Subcutaneous adipose tissue (tissue), 4 donors: ENCODE data around the gene PRDM16. TPM values are rescaled to one million over a fixed set of nuclear protein-coding genes. Genes with fewer than 3 reads are reported as not detected.

Experiments used
- total RNA-seq, 4 donors: library from RNA; depleted of rRNA; stranded (reverse); fragments of >200 nt; gene quantifications; one replicate each; pipeline ENCODE4 v1.1.0, GENCODE V29; 2016
- TF ChIP-seq, protein P1 (sequence below): fragments of 450-650 bp; IDR thresholded peaks from one replicate; pipeline ENCODE4 v1.5.1; 2016; ENCODE audit warnings: low read depth, mild to moderate bottlenecking, control low read depth, antibody characterized with exemption, moderate library complexity

The PRDM16 gene
- total RNA-seq, 4 donors from 2014 or later, result 0.82 to 1.7 (median 1.1) TPM

GRCh38 chr1:3267550-3268270, 198.7 kb downstream of the PRDM16 start:
- TF ChIP-seq, protein P1, sequence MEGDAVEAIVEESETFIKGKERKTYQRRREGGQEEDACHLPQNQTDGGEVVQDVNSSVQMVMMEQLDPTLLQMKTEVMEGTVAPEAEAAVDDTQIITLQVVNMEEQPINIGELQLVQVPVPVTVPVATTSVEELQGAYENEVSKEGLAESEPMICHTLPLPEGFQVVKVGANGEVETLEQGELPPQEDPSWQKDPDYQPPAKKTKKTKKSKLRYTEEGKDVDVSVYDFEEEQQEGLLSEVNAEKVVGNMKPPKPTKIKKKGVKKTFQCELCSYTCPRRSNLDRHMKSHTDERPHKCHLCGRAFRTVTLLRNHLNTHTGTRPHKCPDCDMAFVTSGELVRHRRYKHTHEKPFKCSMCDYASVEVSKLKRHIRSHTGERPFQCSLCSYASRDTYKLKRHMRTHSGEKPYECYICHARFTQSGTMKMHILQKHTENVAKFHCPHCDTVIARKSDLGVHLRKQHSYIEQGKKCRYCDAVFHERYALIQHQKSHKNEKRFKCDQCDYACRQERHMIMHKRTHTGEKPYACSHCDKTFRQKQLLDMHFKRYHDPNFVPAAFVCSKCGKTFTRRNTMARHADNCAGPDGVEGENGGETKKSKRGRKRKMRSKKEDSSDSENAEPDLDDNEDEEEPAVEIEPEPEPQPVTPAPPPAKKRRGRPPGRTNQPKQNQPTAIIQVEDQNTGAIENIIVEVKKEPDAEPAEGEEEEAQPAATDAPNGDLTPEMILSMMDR, result no peak

DNA sequence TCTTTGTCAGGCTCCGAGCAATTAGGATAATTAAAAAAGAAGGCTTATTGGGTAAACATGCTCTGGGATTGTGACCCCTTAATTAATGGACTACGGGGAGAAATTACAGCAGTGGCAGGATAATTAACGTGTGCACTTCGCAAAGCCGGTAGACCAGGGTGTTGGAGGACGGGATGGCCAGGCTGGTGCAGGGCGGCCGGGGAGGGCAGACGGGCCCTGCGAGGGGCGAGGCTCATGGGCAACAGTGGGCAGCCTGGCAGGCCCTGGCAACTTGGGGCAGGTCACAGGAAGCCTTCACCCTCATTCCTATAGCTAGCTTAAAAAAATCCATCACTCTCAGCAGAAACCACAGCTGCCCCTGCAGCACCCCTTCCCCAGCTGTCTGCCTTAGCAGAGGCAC, 199.3 kb downstream of the PRDM16 start:
- TF ChIP-seq, protein P1, result no peak

DNA sequence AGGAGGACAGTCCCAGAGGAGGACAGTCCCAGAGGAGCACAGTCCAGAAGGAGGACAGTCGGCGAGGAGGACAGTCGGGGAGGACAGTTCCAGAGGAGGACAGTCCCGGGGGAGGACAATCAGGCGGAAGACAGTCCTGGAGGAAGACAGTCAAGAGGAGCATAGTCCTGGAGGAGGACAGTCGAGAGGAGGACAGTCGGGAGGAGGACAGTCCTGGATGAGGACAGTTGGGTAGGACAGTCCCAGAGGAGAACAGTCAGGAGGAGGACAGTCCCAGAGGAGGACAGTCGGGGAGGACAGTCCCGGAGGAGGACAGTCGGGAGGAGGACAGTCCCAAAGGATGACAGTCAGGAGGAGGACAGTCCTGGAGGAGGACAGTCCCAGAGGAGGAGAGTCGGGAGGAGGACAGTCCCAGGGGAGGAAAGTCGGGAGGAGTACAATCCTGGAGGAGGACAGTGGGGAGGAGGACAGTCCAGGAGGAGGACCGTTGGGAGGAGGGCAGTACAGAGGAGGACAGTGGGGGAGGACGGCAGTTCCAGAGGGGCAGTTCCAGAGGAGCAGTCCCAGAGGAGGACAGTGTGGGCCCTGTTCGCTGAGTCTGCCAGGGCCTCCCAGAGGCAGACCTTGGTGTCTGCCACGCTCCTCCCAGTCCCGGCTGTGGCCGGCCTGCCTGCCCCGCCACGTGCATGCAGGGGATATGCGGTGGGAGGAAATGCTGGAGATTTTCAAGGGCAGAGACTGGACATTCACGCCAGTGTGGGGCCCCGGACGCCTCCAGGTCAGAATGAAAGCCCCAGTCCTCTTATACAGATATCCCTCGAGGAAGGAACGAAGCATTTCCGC, 201.6 kb downstream of the PRDM16 start:
- TF ChIP-seq, protein P1, result no peak

DNA sequence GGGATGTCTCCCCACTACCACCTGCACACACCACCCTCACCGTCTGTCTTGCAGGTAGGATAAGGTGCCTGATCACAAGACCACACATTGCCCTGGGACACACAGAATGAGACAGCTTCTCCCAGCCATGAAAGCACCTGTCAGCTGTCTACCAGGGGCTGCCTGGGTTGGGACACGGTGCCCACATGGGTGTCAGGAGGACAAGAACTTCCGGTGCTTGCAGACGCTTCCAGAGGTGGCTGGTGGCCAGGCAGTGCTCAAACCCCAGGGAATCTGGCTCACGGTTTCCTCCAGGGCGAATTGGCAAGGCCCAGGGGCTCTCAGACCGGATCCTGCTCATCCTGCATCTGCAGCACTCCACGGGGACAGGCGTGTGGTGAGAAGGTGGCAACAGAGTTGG, 202.9 kb downstream of the PRDM16 start:
- TF ChIP-seq, protein P1, result no peak

DNA sequence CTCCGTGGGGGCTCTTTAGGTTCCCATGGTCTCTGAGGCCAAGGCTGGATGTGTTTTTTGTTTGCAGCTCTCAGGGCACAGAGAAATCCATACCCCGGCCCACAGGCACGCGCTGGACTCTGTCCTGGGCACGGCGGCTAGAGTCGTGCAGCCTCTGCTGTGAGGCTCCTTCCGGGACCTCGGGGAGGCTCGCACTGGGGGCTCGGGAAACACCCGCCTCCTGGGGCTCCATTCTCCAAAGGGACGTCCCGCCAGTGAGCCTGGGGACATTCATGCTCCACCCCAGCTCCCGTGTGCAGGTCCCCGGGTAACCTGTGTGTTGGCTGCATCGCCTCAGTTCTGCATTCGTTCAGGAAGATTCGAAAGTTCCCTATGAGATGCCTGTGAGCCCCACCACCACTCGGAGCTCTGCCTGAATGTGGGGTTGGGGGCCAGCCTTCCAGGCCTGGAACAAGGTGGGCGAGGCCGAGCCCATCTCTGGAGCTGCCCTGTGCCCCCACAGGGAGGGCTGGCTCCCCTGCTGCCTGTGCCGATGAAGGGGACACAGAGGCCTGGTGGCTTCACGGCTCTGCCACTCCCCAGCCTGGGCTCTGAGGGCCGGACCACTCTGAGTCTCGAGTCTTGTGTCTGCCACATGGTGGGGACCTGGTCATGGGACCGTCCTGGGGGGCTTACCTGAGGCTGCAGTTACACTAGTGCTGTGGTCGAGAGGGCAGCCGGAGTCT, 203.5 kb downstream of the PRDM16 start:
- TF ChIP-seq, protein P1, result no peak

GRCh38 chr1:3273447-3273846, 204.4 kb downstream of the PRDM16 start:
- TF ChIP-seq, protein P1, result no peak

- TF ChIP-seq, protein P1, result no peak
These were observed 206.0 kb downstream of the PRDM16 start for GRCh38 chr1:3274972-3275371.
